Gastroesophageal sphincter (tissue), 4 donors: ENCODE results near the gene APOL2. TPM values are rescaled to one million over a fixed set of nuclear protein-coding genes. Genes with fewer than 3 reads are reported as not detected.
"Not testable (repeated sequence)": the region's sequence is repeated elsewhere in the genome, so short reads cannot be mapped to it uniquely, and the experiment has no call there.

Experiments used
- ATAC-seq: fragments of 150-250 bp; one replicate; pipeline ENCODE4 v1.9.1; 2016; ENCODE audit warnings: mild to moderate bottlenecking, moderate library complexity
- H3K27ac ChIP-seq, 4 donors: fragments of 200-600 bp; sonication (generic) in 3 of 4; 1 replicate in 3 of 4; 2 replicates in 1 of 4; pipeline ENCODE4 v1.5.1; 2016 to 2019
- H3K27me3 ChIP-seq: fragments of 200-600 bp; sonication (generic); one replicate; pipeline ENCODE4 v1.5.1; 2019
- H3K36me3 ChIP-seq, 2 donors: fragments of 200-600 bp; sonication (generic); one replicate each; pipeline ENCODE4 v1.5.1; 2019; ENCODE audit warnings: control low read depth in 1 of 2
- H3K4me1 ChIP-seq, 3 donors: fragments of 200-600 bp; sonication (generic); 1 replicate in 2 of 3; 2 replicates in 1 of 3; pipeline ENCODE4 v1.5.1; 2016 to 2019; ENCODE audit warnings: control low read depth in 2 of 3
- H3K4me3 ChIP-seq, 2 donors: fragments of 200-600 bp; sonication (generic); one replicate each; pipeline ENCODE4 v1.5.1; 2019; ENCODE audit warnings: mild to moderate bottlenecking in 1 of 2, moderate library complexity in 1 of 2
- H3K9me3 ChIP-seq, 3 donors: fragments of 200-600 bp; sonication (generic); one replicate each; pipeline ENCODE4 v1.5.1; 2017 to 2019; ENCODE audit warnings: control low read depth in 2 of 3
- EP300 ChIP-seq: sonication (generic); formaldehyde crosslinking; IDR thresholded peaks from one replicate; pipeline ENCODE4 v1.6.1; 2017; ENCODE audit warnings: antibody characterized with exemption, mild to moderate bottlenecking
- POLR2A ChIP-seq, 2 donors: fragments of 450-650 bp; IDR thresholded peaks; one replicate each; pipeline ENCODE4 v1.6.1; 2017; ENCODE audit warnings: antibody characterized with exemption in 2 of 2, mild to moderate bottlenecking in 2 of 2, moderate library complexity in 1 of 2
- POLR2AphosphoS5 ChIP-seq: sonication (generic); formaldehyde crosslinking; IDR thresholded peaks from one replicate; pipeline ENCODE4 v1.6.1; 2017; ENCODE audit warnings: antibody characterized with exemption
- WGBS, 2 donors: methylation state at CpG; one replicate each; pipeline ENCODE4 v1.1.5; 2018; ENCODE audit warnings: low coverage in 1 of 2; 5-methylcytosine and 5-hydroxymethylcytosine counted together
- total RNA-seq, 4 donors: library from RNA; depleted of rRNA; stranded (reverse); fragments of >200 nt; gene quantifications; one replicate each; pipeline ENCODE4 v1.1.0, GENCODE V29; 2016
- TF ChIP-seq, protein P1 (sequence below), 4 experiments: fragments of 200-600 bp in 2 of 4; fragments of 450-650 bp in 2 of 4; sonication (generic) in 1 of 4; IDR thresholded peaks; one replicate each; pipeline ENCODE4 v1.5.1; 2017 to 2019; ENCODE audit warnings: antibody characterized with exemption in 4 of 4, mild to moderate bottlenecking in 2 of 4, moderate library complexity in 2 of 4

The APOL2 gene
- total RNA-seq, 4 donors from 2014 or later, result 29.1 to 40.9 (median 35.0) TPM

DNA sequence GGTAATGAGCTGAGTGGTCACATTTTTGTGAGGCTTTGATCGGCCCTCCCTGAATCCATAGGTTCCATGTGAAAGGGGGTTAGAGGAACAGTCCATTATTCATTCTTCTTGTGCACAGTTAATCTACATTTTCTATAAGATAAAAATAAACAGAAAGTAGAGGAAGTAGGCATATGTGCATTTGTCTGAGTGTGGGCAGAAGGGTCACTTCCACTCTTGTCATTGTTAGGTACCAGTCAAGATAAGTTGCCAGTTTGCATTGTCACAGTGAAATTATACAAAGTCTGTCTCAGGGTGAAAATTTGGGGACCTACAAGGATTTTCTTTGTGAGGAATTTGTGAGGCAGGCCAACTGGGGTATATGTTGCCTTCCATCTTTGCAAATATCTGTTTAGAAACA lies 33.1 kb downstream of the APOL2 start:
- TF ChIP-seq, protein P1, sequence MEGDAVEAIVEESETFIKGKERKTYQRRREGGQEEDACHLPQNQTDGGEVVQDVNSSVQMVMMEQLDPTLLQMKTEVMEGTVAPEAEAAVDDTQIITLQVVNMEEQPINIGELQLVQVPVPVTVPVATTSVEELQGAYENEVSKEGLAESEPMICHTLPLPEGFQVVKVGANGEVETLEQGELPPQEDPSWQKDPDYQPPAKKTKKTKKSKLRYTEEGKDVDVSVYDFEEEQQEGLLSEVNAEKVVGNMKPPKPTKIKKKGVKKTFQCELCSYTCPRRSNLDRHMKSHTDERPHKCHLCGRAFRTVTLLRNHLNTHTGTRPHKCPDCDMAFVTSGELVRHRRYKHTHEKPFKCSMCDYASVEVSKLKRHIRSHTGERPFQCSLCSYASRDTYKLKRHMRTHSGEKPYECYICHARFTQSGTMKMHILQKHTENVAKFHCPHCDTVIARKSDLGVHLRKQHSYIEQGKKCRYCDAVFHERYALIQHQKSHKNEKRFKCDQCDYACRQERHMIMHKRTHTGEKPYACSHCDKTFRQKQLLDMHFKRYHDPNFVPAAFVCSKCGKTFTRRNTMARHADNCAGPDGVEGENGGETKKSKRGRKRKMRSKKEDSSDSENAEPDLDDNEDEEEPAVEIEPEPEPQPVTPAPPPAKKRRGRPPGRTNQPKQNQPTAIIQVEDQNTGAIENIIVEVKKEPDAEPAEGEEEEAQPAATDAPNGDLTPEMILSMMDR (IDR thresholded peaks at IDR 0.05), result no peak
- no peak for TF ChIP-seq POLR2AphosphoS5
- TF ChIP-seq EP300, result no peak
- no peak for TF ChIP-seq POLR2A (IDR thresholded peaks at IDR 0.05)
- ATAC-seq, result no peak
- no peaks in the 10 kb centered on the region for H3K9me3 ChIP-seq
- H3K4me3 ChIP-seq, result no peak overlapping the region
- no peaks in the 10 kb centered on the region for H3K36me3 ChIP-seq
- no peak overlapping the region for H3K27ac ChIP-seq
- peaks cover 0 to 19% (median 0%) of the 10 kb centered on the region in 3 donors for H3K4me1 ChIP-seq
- 100% methylated on average over 1 of the region's 1 CpG for WGBS, 2 donors
- H3K27me3 ChIP-seq, result no peaks in the 10 kb centered on the region

DNA sequence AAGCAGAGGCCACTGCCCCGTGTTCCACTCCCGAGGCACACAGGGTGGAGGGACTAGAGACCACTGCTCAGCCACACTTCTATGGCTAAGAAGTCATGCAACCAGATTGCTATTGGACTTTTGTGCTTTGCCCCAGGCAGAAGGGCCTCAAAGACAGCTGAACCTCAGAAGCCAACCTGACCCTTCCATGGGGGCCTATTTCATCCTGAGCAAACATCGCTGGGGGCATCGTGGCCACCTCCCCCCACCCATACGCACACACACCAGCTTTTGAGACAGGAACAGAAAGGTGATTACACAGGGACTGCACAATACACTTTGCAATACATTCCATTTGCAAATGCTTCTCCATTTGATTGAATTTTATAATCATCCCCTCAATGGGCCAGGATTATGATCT lies 33.8 kb downstream of the APOL2 start:
- H3K36me3 ChIP-seq, ATAC-seq, H3K4me3 ChIP-seq, H3K27ac ChIP-seq, H3K27me3 ChIP-seq, H3K9me3 ChIP-seq: not testable (repeated sequence)
- no CpG with 5 or more reads among the region's 5 CpGs for WGBS, 2 donors
- peaks cover 0 to 15% (median 0%) of the 10 kb centered on the region in 3 donors for H3K4me1 ChIP-seq

DNA sequence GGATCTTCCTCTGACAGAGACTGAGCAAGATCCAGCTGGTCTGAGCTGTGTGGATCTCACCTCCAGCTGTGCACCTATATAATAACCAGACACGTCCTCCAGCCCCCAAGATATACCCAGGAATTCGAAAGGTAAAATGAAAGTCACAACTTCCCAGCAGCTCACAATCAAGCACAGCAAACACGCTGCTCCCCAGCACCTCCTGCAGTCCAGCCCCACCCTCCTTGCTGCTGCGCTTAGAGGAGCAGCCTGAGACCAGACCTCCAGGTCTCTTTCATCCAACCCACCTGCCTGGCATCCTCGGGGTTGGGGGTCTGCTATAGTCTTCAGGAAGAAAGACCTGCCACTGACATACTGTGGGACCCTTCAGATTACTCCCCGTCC lies 34.7 kb downstream of the APOL2 start:
- no peak for ATAC-seq
- no peaks in the 10 kb centered on the region for H3K27me3 ChIP-seq
- TF ChIP-seq POLR2A (IDR thresholded peaks at IDR 0.05) (no peak), EP300 (no peak), POLR2AphosphoS5 (no peak)
- TF ChIP-seq, protein P1 (IDR thresholded peaks at IDR 0.05), result no peak
- H3K27ac ChIP-seq, result no peak overlapping the region
- 66 to 76% methylated on average over 4 to 6 of the region's 6 CpGs for WGBS, 2 donors
- no peaks in the 10 kb centered on the region for H3K36me3 ChIP-seq
- H3K4me1 ChIP-seq, result peaks cover 0 to 15% (median 0%) of the 10 kb centered on the region in 3 donors
- no peaks in the 10 kb centered on the region for H3K9me3 ChIP-seq
- no peak overlapping the region for H3K4me3 ChIP-seq

DNA sequence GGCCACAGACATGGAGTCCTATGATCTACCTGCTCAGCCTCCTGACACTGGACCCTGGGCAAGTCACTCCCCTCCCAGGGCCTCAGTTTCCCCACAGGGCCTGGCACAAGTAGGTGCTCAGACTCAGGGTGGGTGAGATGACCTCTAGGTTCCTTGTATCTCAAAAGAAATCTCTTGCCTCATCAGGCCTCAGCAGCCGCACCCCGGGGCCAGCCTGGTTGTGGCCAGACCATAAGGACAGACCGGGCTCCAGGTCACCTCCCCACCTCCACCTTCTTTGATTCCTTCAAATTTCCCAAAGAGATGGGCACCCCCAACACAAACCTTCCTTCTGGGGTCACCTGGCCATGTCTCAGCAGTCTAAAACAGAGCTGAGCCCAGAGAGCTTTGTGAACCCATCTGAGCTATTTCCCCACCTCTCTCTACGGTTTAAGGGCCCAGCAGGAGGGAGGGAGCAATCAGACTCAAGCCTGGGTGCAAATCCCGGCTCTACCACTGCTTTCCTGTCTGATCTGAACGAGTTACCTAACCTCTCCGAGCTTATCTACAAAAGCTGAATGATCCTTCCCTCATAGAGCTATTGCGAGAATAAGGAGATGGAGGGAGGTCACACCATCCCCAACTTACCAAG lies 35.2 kb downstream of the APOL2 start:
- H3K4me3 ChIP-seq, result no peak overlapping the region
- H3K27me3 ChIP-seq, result no peaks in the 10 kb centered on the region
- no peak overlapping the region for H3K27ac ChIP-seq
- no peaks in the 10 kb centered on the region for H3K36me3 ChIP-seq
- no peak for TF ChIP-seq EP300
- no peak for TF ChIP-seq POLR2AphosphoS5
- TF ChIP-seq, protein P1 (IDR thresholded peaks at IDR 0.05), result no peak
- no peak for TF ChIP-seq POLR2A (IDR thresholded peaks at IDR 0.05)
- H3K4me1 ChIP-seq, result peaks cover 0 to 15% (median 0%) of the 10 kb centered on the region in 3 donors
- ATAC-seq, result no peak
- no peaks in the 10 kb centered on the region for H3K9me3 ChIP-seq
- WGBS, 2 donors, result 76 to 78% methylated on average over 4 to 7 of the region's 8 CpGs

DNA sequence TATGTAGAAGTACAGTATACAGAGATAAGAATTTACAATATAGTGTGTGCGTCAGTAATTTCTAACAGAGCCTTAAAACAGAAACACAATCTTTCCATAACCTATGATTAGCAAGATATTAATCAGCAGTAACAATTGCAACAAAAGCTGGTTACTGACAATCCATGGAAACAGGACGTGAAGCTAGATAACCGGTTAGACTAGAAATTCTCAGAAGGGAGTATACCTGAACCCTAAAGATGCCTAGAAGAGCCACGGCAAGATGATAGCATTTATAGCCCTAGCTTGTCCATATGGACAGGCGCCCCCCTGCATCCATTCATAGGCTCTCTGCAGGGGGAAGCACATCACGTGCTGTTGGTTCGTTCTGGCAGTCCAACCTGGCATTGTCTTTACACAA lies 35.9 kb downstream of the APOL2 start:
- peaks cover 0 to 15% (median 0%) of the 10 kb centered on the region in 3 donors for H3K4me1 ChIP-seq
- H3K36me3 ChIP-seq, ATAC-seq, H3K9me3 ChIP-seq, H3K27me3 ChIP-seq, H3K27ac ChIP-seq, H3K4me3 ChIP-seq: not testable (repeated sequence)
- WGBS, 2 donors, result 84 to 91% methylated on average over 5 to 7 of the region's 7 CpGs

DNA sequence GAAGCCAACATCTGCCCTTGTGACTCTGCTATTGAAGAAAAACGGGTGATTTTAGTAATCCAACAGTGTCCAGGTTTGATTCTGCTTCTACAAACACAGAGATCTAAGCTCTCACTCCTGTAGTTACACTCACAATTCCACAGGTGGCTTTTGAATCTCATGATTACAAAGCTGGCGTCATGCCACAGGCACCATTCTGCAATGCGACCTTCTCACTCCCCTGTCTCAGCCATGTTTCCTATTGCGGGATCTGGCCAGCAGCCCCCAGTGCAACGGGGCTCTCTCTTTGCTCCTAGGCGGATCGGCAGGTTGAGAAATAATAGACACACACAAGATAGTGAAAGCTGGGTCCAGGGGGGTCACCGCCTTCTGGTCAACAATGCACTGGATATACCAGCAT lies 36.4 kb downstream of the APOL2 start:
- H3K4me1 ChIP-seq, result peaks cover 0 to 17% (median 0%) of the 10 kb centered on the region in 3 donors
- not testable (repeated sequence) for ATAC-seq

More for the DNA sequence above, 36.4 kb downstream of the APOL2 start:
- H3K36me3 ChIP-seq, H3K27ac ChIP-seq, H3K4me3 ChIP-seq, H3K27me3 ChIP-seq, H3K9me3 ChIP-seq: not testable (repeated sequence)
- WGBS, 2 donors, result 33 to 51% methylated on average over 1 to 8 of the region's 8 CpGs
